PC-3 (cell line): ENCODE data around the gene ST6GALNAC6. TPM values are rescaled to one million over a fixed set of nuclear protein-coding genes. Genes with fewer than 3 reads are reported as not detected.
A peak's percentile ranks its signal among the peaks of the same experiment; 100 is the strongest.

Experiments used
- ATAC-seq: fragments of 200-7000 bp; cut with Tn5 transposase; 2 replicates; pipeline ENCODE4 v1.9.1; 2020; ENCODE audit warnings: mild to moderate bottlenecking, moderate library complexity
- BruUV-seq: library from RNA; stranded (reverse); fragments of 400-500 nt; replicated peaks from 2 replicates; lab custom pipeline; 2021; lab: Mats Ljungman, UMichigan
- CTCF ChIA-PET: fragments of 300-600 bp; sonication (Branson Sonifier 250); formaldehyde crosslinking; loops from one replicate; lab custom pipeline; 2022; ENCODE audit warnings: antibody characterized with exemption; lab: Charles Lee
- POLR2A ChIA-PET: fragments of 300-600 bp; sonication (Branson Sonifier 250); formaldehyde crosslinking; loops from one replicate; lab custom pipeline; 2022; ENCODE audit warnings: antibody characterized with exemption; ENCODE audit not compliant: unreplicated experiment; lab: Charles Lee
- DNase-seq: peaks from one replicate; pipeline ENCODE4 v3.0.0-alpha.2; 2015
- H2AFZ ChIP-seq: fragments of 300-600 bp; sonication (generic); 2 replicates; pipeline ENCODE4 v1.6.0; 2016; ENCODE audit warnings: antibody characterized with exemption, low read length
- H3F3A ChIP-seq: fragments of 300-600 bp; sonication (generic); one replicate; pipeline ENCODE4 v1.6.0; 2017; ENCODE audit warnings: antibody characterized with exemption, low read length, control low read depth, mild to moderate bottlenecking; ENCODE audit not compliant: unreplicated experiment
- H3K27ac ChIP-seq: fragments of 300-600 bp; sonication (generic); 2 replicates; pipeline ENCODE4 v1.5.1; 2016; ENCODE audit warnings: mild to moderate bottlenecking, low read length
- H3K27me3 ChIP-seq: fragments of 300-600 bp; sonication (generic); 2 replicates; pipeline ENCODE4 v1.6.1; 2016; ENCODE audit warnings: low read length, mixed read lengths
- H3K36me3 ChIP-seq: fragments of 300-600 bp; sonication (generic); 2 replicates; pipeline ENCODE4 v1.6.1; 2016; ENCODE audit warnings: low read depth, mixed run types, low read length, mixed read lengths
- H3K4me1 ChIP-seq: fragments of 300-600 bp; sonication (generic); 2 replicates; pipeline ENCODE4 v1.5.1; 2016; ENCODE audit warnings: low read length; ENCODE audit not compliant: insufficient read depth
- H3K4me2 ChIP-seq: fragments of 300-600 bp; sonication (generic); 2 replicates; pipeline ENCODE4 v1.6.0; 2016; ENCODE audit warnings: low read length
- H3K4me3 ChIP-seq: fragments of 300-600 bp; sonication (generic); 2 replicates; pipeline ENCODE4 v1.5.1; 2016; ENCODE audit warnings: mild to moderate bottlenecking, low read length, mixed read lengths
- H3K79me2 ChIP-seq: fragments of 300-600 bp; sonication (generic); 2 replicates; pipeline ENCODE4 v1.6.1; 2017; ENCODE audit warnings: low read length, mixed read lengths
- H3K9ac ChIP-seq: fragments of 300-600 bp; sonication (generic); 2 replicates; pipeline ENCODE4 v1.6.0; 2016; ENCODE audit warnings: mild to moderate bottlenecking, low read length
- H3K9me2 ChIP-seq: fragments of 300-600 bp; sonication (generic); replicated peaks from 2 replicates; pipeline ENCODE4 v1.6.1; 2016; ENCODE audit warnings: mixed run types, low read length, mixed read lengths
- H3K9me3 ChIP-seq: fragments of 300-600 bp; sonication (generic); 2 replicates; pipeline ENCODE4 v1.6.1; 2016; ENCODE audit warnings: low read length, mixed read lengths
- H4K20me1 ChIP-seq: fragments of 300-600 bp; sonication (generic); 2 replicates; pipeline ENCODE4 v1.6.1; 2016; ENCODE audit warnings: low read length, mixed read lengths
- CTCF ChIP-seq: fragments of 300-600 bp; sonication (generic); conservative IDR thresholded peaks from 2 replicates; pipeline ENCODE4 v1.5.1; 2017; ENCODE audit warnings: antibody characterized with exemption, low read depth, mild to moderate bottlenecking, low read length
- EZH2 ChIP-seq: fragments of 300-600 bp; sonication (generic); IDR thresholded peaks from one replicate; pipeline ENCODE4 v1.6.1; 2017; ENCODE audit warnings: antibody characterized with exemption, mild to moderate bottlenecking, low read length; ENCODE audit not compliant: unreplicated experiment
- EZH2phosphoT487 ChIP-seq: fragments of 300-600 bp; sonication (generic); IDR thresholded peaks from 2 replicates; pipeline ENCODE4 v1.6.1; 2018; ENCODE audit warnings: mild to moderate bottlenecking, antibody characterized with exemption, low read length, borderline replicate concordance
- intact Hi-C: fragments of 100-400 bp; cut with micrococcal nuclease; formaldehyde crosslinking; loops from 2 replicates; pipeline ENCODE4 v1.9.0; 2023
- total RNA-seq: library from RNA; depleted of rRNA; stranded (reverse); fragments of >200 nt; gene quantifications from 2 replicates; pipeline ENCODE4 v1.2.3, GENCODE V29; 2014

Gene ST6GALNAC6
- total RNA-seq, 1 experiment from 2014 or later: 14.5 TPM

DNA sequence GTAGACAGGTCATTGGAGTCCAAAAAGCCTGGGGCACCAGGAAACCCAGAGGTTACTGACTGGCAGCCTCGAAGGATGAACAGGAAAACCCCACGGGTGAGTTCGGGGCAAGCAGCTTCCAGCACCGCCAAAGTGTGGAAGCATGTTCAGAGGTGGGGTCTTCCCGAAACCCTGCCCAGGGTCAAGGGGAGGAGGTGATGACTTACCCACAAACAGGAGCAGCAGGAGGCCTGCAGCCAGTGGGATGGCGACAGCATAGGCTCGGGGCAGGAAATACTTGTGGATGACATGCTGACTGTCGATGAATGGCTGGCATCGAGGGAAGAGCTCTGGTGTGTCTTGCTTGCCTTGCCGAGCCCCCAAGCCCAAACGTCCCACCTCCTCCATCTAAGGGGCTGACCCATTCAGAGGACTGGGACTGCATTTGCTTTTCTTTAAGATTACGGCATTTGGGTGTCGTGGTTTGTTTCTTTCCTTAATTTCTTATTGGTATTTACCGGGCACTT, 37.0 kb upstream of the ST6GALNAC6 start:
- BruUV-seq: no TSS peak
- Histone ChIP-seq H3K9me2 (no peaks in the 10 kb centered on the region), H3K9me3 (no peaks in the 10 kb centered on the region), H2AFZ (no peak overlapping the region), H3K36me3 (no peaks in the 10 kb centered on the region), H4K20me1 (no peaks in the 10 kb centered on the region), H3K4me3 (peak overlapping the region; percentile 93), H3K27ac (no peak overlapping the region), H3K27me3 (no peaks in the 10 kb centered on the region), H3K4me1 (peaks cover 24% of the 10 kb centered on the region; the same call in 1 of the 2 replicates), H3K79me2 (peaks cover 31% of the 10 kb centered on the region), H3K9ac (peak overlapping the region; percentile 88), H3K4me2 (peak overlapping the region; percentile 99), H3F3A (no peaks in the 10 kb centered on the region)
- DNase-seq: no peak
- POLR2A ChIA-PET: no interaction called here
- CTCF ChIA-PET: no interaction called here
- TF ChIP-seq EZH2: no peak
- no peak for TF ChIP-seq CTCF
- no peak for TF ChIP-seq EZH2phosphoT487
- no peak for ATAC-seq
- intact Hi-C loops: no loop called here

GRCh38 chr9:127935765-127936221, 36.4 kb upstream of the ST6GALNAC6 start:
- H3K4me2 ChIP-seq: peak overlapping the region; percentile 99
- no peaks in the 10 kb centered on the region for H3F3A ChIP-seq
- peaks cover 31% of the 10 kb centered on the region for H3K79me2 ChIP-seq
- H2AFZ ChIP-seq: no peak overlapping the region
- CTCF ChIA-PET: no interaction called here
- no TSS peak for BruUV-seq
- intact Hi-C loops: no loop called here
- ATAC-seq: no peak
- H3K36me3 ChIP-seq: no peaks in the 10 kb centered on the region
- POLR2A ChIA-PET: no interaction called here
- no peaks in the 10 kb centered on the region for H3K27me3 ChIP-seq
- DNase-seq: no peak
- H3K9me3 ChIP-seq: no peaks in the 10 kb centered on the region
- no peak overlapping the region for H3K27ac ChIP-seq
- no peak for TF ChIP-seq CTCF
- no peak for TF ChIP-seq EZH2
- no peak for TF ChIP-seq EZH2phosphoT487
- no peak overlapping the region for H3K9ac ChIP-seq
- peaks cover 30% of the 10 kb centered on the region; the same call in 1 of the 2 replicates for H3K4me1 ChIP-seq
- peak overlapping the region; percentile 93; the same call in 1 of the 2 replicates for H3K4me3 ChIP-seq
- no peaks in the 10 kb centered on the region for H3K9me2 ChIP-seq
- H4K20me1 ChIP-seq: no peaks in the 10 kb centered on the region

DNA sequence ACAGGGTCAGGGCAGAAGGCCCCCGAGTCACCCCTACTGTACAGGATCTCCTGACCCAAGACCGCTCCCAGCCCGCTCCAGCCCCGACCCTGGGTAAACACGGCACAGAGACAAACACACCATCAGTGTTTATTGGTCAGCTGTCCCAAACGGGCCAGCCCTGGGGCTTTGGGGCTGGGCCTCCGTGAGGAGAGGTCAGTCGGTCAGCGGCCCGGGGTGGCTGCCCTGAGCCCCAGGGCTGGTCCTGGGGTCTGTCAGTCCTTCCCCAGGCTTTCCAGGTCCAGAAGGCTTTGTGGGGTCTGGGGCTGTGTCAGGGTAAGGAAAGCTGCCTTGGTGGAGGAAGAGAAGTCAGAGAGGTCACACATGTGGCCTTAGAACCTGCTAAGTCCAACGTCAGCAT, 35.6 kb upstream of the ST6GALNAC6 start:
- ChIA-PET CTCF (no interaction called here), POLR2A (no interaction called here)
- Histone ChIP-seq H3K9me3 (no peaks in the 10 kb centered on the region), H3K4me3 (no peak overlapping the region), H3K36me3 (no peaks in the 10 kb centered on the region), H3F3A (no peaks in the 10 kb centered on the region), H3K9ac (no peak overlapping the region), H3K79me2 (peaks cover 31% of the 10 kb centered on the region), H3K4me1 (peaks cover 34% of the 10 kb centered on the region; the same call in 1 of the 2 replicates), H3K9me2 (no peaks in the 10 kb centered on the region), H2AFZ (no peak overlapping the region), H3K27me3 (no peaks in the 10 kb centered on the region), H3K4me2 (no peak overlapping the region), H4K20me1 (no peaks in the 10 kb centered on the region), H3K27ac (no peak overlapping the region)
- no peak for TF ChIP-seq EZH2
- TF ChIP-seq CTCF: no peak
- TF ChIP-seq EZH2phosphoT487: no peak
- no peak for ATAC-seq
- no TSS peak for BruUV-seq
- DNase-seq: no peak
- intact Hi-C loops: no loop called here
